ENCODE measurements around the gene PGF. TPM values are rescaled to one million over a fixed set of nuclear protein-coding genes. Genes with fewer than 3 reads are reported as not detected.

PGF gene
- total and polyA plus RNA-seq, 4 donors: 0.61 to 4.5 (median 1.8) TPM

GRCh38 chr14:74913393-74913910 is 41.9 kb downstream of the PGF start:
- Histone ChIP-seq H3K27ac (ENCODE audit: low read depth in 1 of 2, low read length in 2 of 2) (no peak overlapping the region), H3K27me3 (ENCODE audit: control insufficient read depth in 4 of 4, insufficient read depth in 4 of 4, low read length in 3 of 4) (no peaks in the 10 kb centered on the region), H3K4me1 (ENCODE audit: control insufficient read depth in 4 of 4, insufficient read depth in 4 of 4, low read length in 3 of 4) (peaks cover 0 to 5% (median 2%) of the 10 kb centered on the region in 4 donors), H3K9me3 (ENCODE audit: control insufficient read depth in 4 of 4, low read length in 3 of 4) (no peaks in the 10 kb centered on the region), H3K36me3 (ENCODE audit: control insufficient read depth in 4 of 4, insufficient read depth in 3 of 4, low read depth in 1 of 4, low read length in 3 of 4) (no peaks in the 10 kb centered on the region), H3K9ac (ENCODE audit: low read depth in 1 of 2, low read length in 2 of 2) (no peak overlapping the region), H3K4me3 (ENCODE audit: low read depth in 1 of 3, low read length in 3 of 3) (no peak overlapping the region)
- 65% methylated on average over 5 of the region's 5 CpGs for WGBS
- TF ChIP-seq HNF4A (conservative IDR thresholded peaks at IDR 0.05) (no peak), JUND (IDR thresholded peaks at IDR 0.05) (no peak), MAX (IDR thresholded peaks at IDR 0.05) (no peak), RAD21 (IDR thresholded peaks at IDR 0.05) (no peak)
- no peak for DNase-seq (ENCODE audit: low spot score)

GRCh38 chr14:74912801-74913200 is 42.6 kb downstream of the PGF start:
- H3K27ac ChIP-seq (ENCODE audit: low read depth in 1 of 2, low read length in 2 of 2): no peak overlapping the region
- H3K4me1 ChIP-seq (ENCODE audit: control insufficient read depth in 4 of 4, insufficient read depth in 4 of 4, low read length in 3 of 4): peaks cover 0 to 5% (median 2%) of the 10 kb centered on the region in 4 donors
- H3K9ac ChIP-seq (ENCODE audit: low read depth in 1 of 2, low read length in 2 of 2): no peak overlapping the region
- DNase-seq (ENCODE audit: low spot score): no peak
- no peaks in the 10 kb centered on the region for H3K36me3 ChIP-seq (ENCODE audit: control insufficient read depth in 4 of 4, insufficient read depth in 3 of 4, low read depth in 1 of 4, low read length in 3 of 4)
- H3K4me3 ChIP-seq (ENCODE audit: low read depth in 1 of 3, low read length in 3 of 3): no peak overlapping the region
- 96% methylated on average over 10 of the region's 10 CpGs for WGBS
- H3K9me3 ChIP-seq (ENCODE audit: control insufficient read depth in 4 of 4, low read length in 3 of 4): no peaks in the 10 kb centered on the region
- H3K27me3 ChIP-seq (ENCODE audit: control insufficient read depth in 4 of 4, insufficient read depth in 4 of 4, low read length in 3 of 4): no peaks in the 10 kb centered on the region
- no peak for TF ChIP-seq TAF1 (conservative IDR thresholded peaks at IDR 0.05)
- TF ChIP-seq RXRA (IDR thresholded peaks at IDR 0.05): no peak
- no peak for TF ChIP-seq ATF3 (IDR thresholded peaks at IDR 0.05)
- no peak for TF ChIP-seq YY1 (IDR thresholded peaks at IDR 0.05)
- TF ChIP-seq GABPA (IDR thresholded peaks at IDR 0.05 in 1 of 2, conservative IDR thresholded peaks at IDR 0.05 in 1 of 2): no peak
- no peak for TF ChIP-seq REST (IDR thresholded peaks at IDR 0.05)
- TF ChIP-seq EGR1 (IDR thresholded peaks at IDR 0.05; ENCODE audit: low read depth in 2 of 2): no peak
- TF ChIP-seq HNF4G (IDR thresholded peaks at IDR 0.05): no peak
- TF ChIP-seq MAX (IDR thresholded peaks at IDR 0.05): no peak

GRCh38 chr14:74912111-74912510 is 43.3 kb downstream of the PGF start:
- Histone ChIP-seq H3K27me3 (ENCODE audit: control insufficient read depth in 4 of 4, insufficient read depth in 4 of 4, low read length in 3 of 4) (no peaks in the 10 kb centered on the region), H3K27ac (ENCODE audit: low read depth in 1 of 2, low read length in 2 of 2) (no peak overlapping the region), H3K4me1 (ENCODE audit: control insufficient read depth in 4 of 4, insufficient read depth in 4 of 4, low read length in 3 of 4) (peaks cover 0 to 5% (median 1%) of the 10 kb centered on the region in 4 donors), H3K4me3 (ENCODE audit: low read depth in 1 of 3, low read length in 3 of 3) (no peak overlapping the region), H3K9me3 (ENCODE audit: control insufficient read depth in 4 of 4, low read length in 3 of 4) (no peaks in the 10 kb centered on the region), H3K36me3 (ENCODE audit: control insufficient read depth in 4 of 4, insufficient read depth in 3 of 4, low read depth in 1 of 4, low read length in 3 of 4) (no peaks in the 10 kb centered on the region), H3K9ac (ENCODE audit: low read depth in 1 of 2, low read length in 2 of 2) (no peak overlapping the region)
- no peak for DNase-seq (ENCODE audit: low spot score)
- WGBS: 92% methylated on average over 6 of the region's 6 CpGs
- TF ChIP-seq CTCF (IDR thresholded peaks at IDR 0.05; ENCODE audit: low read depth, low read length, missing input control): no peak
- TF ChIP-seq EGR1 (IDR thresholded peaks at IDR 0.05; ENCODE audit: low read depth in 2 of 2): no peak
- no peak for TF ChIP-seq GABPA (IDR thresholded peaks at IDR 0.05 in 1 of 2, conservative IDR thresholded peaks at IDR 0.05 in 1 of 2)
- no peak for TF ChIP-seq JUND (IDR thresholded peaks at IDR 0.05)
- TF ChIP-seq REST (IDR thresholded peaks at IDR 0.05): no peak
- no peak for TF ChIP-seq ZBTB33 (IDR thresholded peaks at IDR 0.05)
- TF ChIP-seq FOXA2 (IDR thresholded peaks at IDR 0.05): no peak
- TF ChIP-seq YY1 (IDR thresholded peaks at IDR 0.05): no peak

Measured in liver (tissue), 9 donors.